A673 (cell line): ENCODE measurements around the gene ZNF324B. TPM values are rescaled to one million over a fixed set of nuclear protein-coding genes. Genes with fewer than 3 reads are reported as not detected.
A peak's percentile ranks its signal among the peaks of the same experiment; 100 is the strongest.
"Not testable (repeated sequence)": the region's sequence is repeated elsewhere in the genome, so short reads cannot be mapped to it uniquely, and the experiment has no call there.

Experiments
- BruUV-seq: library from RNA; stranded (reverse); fragments of 400-500 nt; replicated peaks from 2 replicates; lab custom pipeline; 2021; lab: Mats Ljungman, UMichigan
- CTCF ChIA-PET: fragments of 300-600 bp; sonication (Branson Sonifier 250); formaldehyde crosslinking; loops from one replicate; lab custom pipeline; 2022; ENCODE audit warnings: antibody characterized with exemption; lab: Charles Lee
- POLR2A ChIA-PET: fragments of 300-600 bp; sonication (Branson Sonifier 250); formaldehyde crosslinking; loops from one replicate; lab custom pipeline; 2022; ENCODE audit warnings: antibody characterized with exemption; ENCODE audit not compliant: low non-redundant PET; lab: Charles Lee
- DNase-seq: peaks from one replicate; pipeline ENCODE4 v3.0.0-alpha.2; 2015; ENCODE audit warnings: low spot score
- H3K27ac ChIP-seq: fragments of 200-600 bp; sonication (generic); 2 replicates; pipeline ENCODE4 v1.5.1; 2016; ENCODE audit warnings: mixed run types, low read depth, mild to moderate bottlenecking, mixed read lengths, antibody characterized with exemption, low read length; ENCODE audit not compliant: poor library complexity, severe bottlenecking
- H3K27me3 ChIP-seq: fragments of 200-600 bp; sonication (generic); replicated peaks from 2 replicates; pipeline ENCODE4 v1.6.1; 2017; ENCODE audit warnings: mixed run types, low read depth, mild to moderate bottlenecking, mixed read lengths, antibody characterized with exemption, low read length; ENCODE audit not compliant: insufficient read depth, poor library complexity
- H3K36me3 ChIP-seq: fragments of 200-600 bp; sonication (generic); 2 replicates; pipeline ENCODE4 v1.6.1; 2016; ENCODE audit warnings: mixed run types, mild to moderate bottlenecking, mixed read lengths, antibody characterized with exemption, low read length; ENCODE audit not compliant: insufficient read depth, poor library complexity, severe bottlenecking
- H3K4me1 ChIP-seq: fragments of 200-600 bp; sonication (generic); 2 replicates; pipeline ENCODE4 v1.6.1; 2017; ENCODE audit warnings: mixed run types, mild to moderate bottlenecking, mixed read lengths, antibody characterized with exemption, low read length; ENCODE audit not compliant: insufficient read depth, poor library complexity, severe bottlenecking
- H3K4me3 ChIP-seq: fragments of 200-600 bp; sonication (generic); 2 replicates; pipeline ENCODE4 v1.5.1; 2016; ENCODE audit warnings: low read depth, mixed run types, mild to moderate bottlenecking, mixed read lengths, low read length; ENCODE audit not compliant: poor library complexity, severe bottlenecking
- H3K9me3 ChIP-seq: fragments of 200-600 bp; sonication (generic); 2 replicates; pipeline ENCODE4 v1.6.1; 2016; ENCODE audit warnings: mixed run types, low read depth, mild to moderate bottlenecking, mixed read lengths, antibody characterized with exemption, low read length; ENCODE audit not compliant: poor library complexity, severe bottlenecking
- CTCF ChIP-seq: fragments of 300-800, 200-600 bp; sonication (generic); conservative IDR thresholded peaks from 2 replicates; pipeline ENCODE4 v1.5.1; 2017; ENCODE audit warnings: low read depth, mild to moderate bottlenecking, antibody characterized with exemption, low read length, moderate library complexity, mixed read lengths
- EZH2 ChIP-seq: fragments of 200-600 bp; sonication (generic); IDR thresholded peaks from 2 replicates; pipeline ENCODE4 v1.6.1; 2017; ENCODE audit warnings: borderline replicate concordance, low read depth, mild to moderate bottlenecking, mixed read lengths, antibody characterized with exemption, low read length; ENCODE audit not compliant: poor library complexity, severe bottlenecking
- intact Hi-C: fragments of 100-400 bp; cut with micrococcal nuclease; formaldehyde crosslinking; loops from one replicate; pipeline ENCODE4 v1.10.0; 2022; ENCODE audit not compliant: unreplicated experiment
- total RNA-seq: library from RNA; stranded (reverse); gene quantifications from 2 replicates; pipeline ENCODE4 v1.2.3, GENCODE V29; 2021

The ZNF324B gene
- total RNA-seq, 1 experiment from 2014 or later: 6.8 TPM

- no peaks in the 10 kb centered on the region for H3K27me3 ChIP-seq
- CTCF ChIA-PET: no interaction called here
- H3K9me3 ChIP-seq: peaks cover 38% of the 10 kb centered on the region
- POLR2A ChIA-PET: interaction anchor here (0.6 kb wide), 1 partner anchor 79 kb away, joined by 3 read pairs; no protein-coding TSS in a partner anchor
- H3K36me3 ChIP-seq: peaks cover 22% of the 10 kb centered on the region
- H3K27ac ChIP-seq: peak within 1 kb of the TSS; percentile 75
- peak; percentile 100 for DNase-seq
- BruUV-seq: TSS peak; percentile 72
- H3K4me3 ChIP-seq: peak within 1 kb of the TSS; percentile 53
- peaks cover 11% of the 10 kb centered on the region for H3K4me1 ChIP-seq
- intact Hi-C loops: loop anchor here (1.0 kb wide), 1 partner anchor 11 kb away; the partner anchor contains the start of gene ZNF324B
- TF ChIP-seq EZH2: no peak
- TF ChIP-seq CTCF: no peak
Measured at GRCh38 chr19:58439576-58440554, 11.6 kb upstream of the ZNF324B start, which contains the start of gene ZNF132. TSS of gene ZNF132 (minus strand) at chr19:58440153. CDS start at chr19:58439821, 332 bp downstream.

GRCh38 chr19:58440556-58440955 is 10.9 kb upstream of the ZNF324B start:
- intact Hi-C loops: loop anchor here (1.0 kb wide), 1 partner anchor 11 kb away; the partner anchor contains the start of gene ZNF324B
- peak overlapping the region; percentile 75 for H3K27ac ChIP-seq
- H3K4me1 ChIP-seq: peaks cover 18% of the 10 kb centered on the region
- no peak for DNase-seq
- H3K36me3 ChIP-seq: peaks cover 15% of the 10 kb centered on the region
- BruUV-seq: TSS peak; percentile 80
- H3K4me3 ChIP-seq: peak overlapping the region; percentile 53
- ChIA-PET CTCF (no interaction called here), POLR2A (no interaction called here)
- H3K9me3 ChIP-seq: peaks cover 32% of the 10 kb centered on the region
- H3K27me3 ChIP-seq: no peaks in the 10 kb centered on the region
- TF ChIP-seq CTCF (no peak), EZH2 (no peak)

GRCh38 chr19:58442986-58443385 is 8.4 kb upstream of the ZNF324B start:
- BruUV-seq, H3K27me3 ChIP-seq, H3K4me3 ChIP-seq, H3K36me3 ChIP-seq, CTCF ChIA-PET, POLR2A ChIA-PET, intact Hi-C loops, H3K27ac ChIP-seq, DNase-seq: not testable (repeated sequence)
- H3K9me3 ChIP-seq: peaks cover 13% of the 10 kb centered on the region
- H3K4me1 ChIP-seq: peaks cover 20% of the 10 kb centered on the region

- peaks cover 13% of the 10 kb centered on the region for H3K4me1 ChIP-seq
- H3K4me3 ChIP-seq, DNase-seq, BruUV-seq, H3K36me3 ChIP-seq, POLR2A ChIA-PET, CTCF ChIA-PET, intact Hi-C loops, H3K27ac ChIP-seq, H3K27me3 ChIP-seq, H3K9me3 ChIP-seq: not testable (repeated sequence)
Measured at GRCh38 chr19:58448860-58449259, 2.6 kb upstream of the ZNF324B start.

GRCh38 chr19:58449980-58450379 is 1.4 kb upstream of the ZNF324B start:
- H3K27ac ChIP-seq, BruUV-seq, H3K4me3 ChIP-seq, DNase-seq, H3K27me3 ChIP-seq, H3K4me1 ChIP-seq, intact Hi-C loops, H3K9me3 ChIP-seq, H3K36me3 ChIP-seq: not testable (repeated sequence)
- POLR2A ChIA-PET: interaction anchor here (0.6 kb wide), 1 partner anchor 125 kb away, joined by 13 read pairs; no protein-coding TSS in a partner anchor
- CTCF ChIA-PET: interaction anchor here (0.6 kb wide), 1 partner anchor 946 kb away, joined by 3 read pairs; no protein-coding TSS in a partner anchor
